C4-2B (cell line): Measurements from ENCODE around the gene BRD1.

Experiments used
- CTCF ChIP-seq: fragments of 450-650 bp; conservative IDR thresholded peaks from 2 replicates; pipeline ENCODE4 v1.5.1; 2017; ENCODE audit warnings: mild to moderate bottlenecking
- ZFX ChIP-seq: fragments of 450-650 bp; IDR thresholded peaks from 2 replicates; pipeline ENCODE4 v1.6.1; 2017

GRCh38 chr22:49768951-49769690, 58.6 kb downstream of the BRD1 start:
- TF ChIP-seq CTCF (no peak), ZFX (no peak)
